ENCODE measurements around the gene AOPEP.

The AOPEP gene

GRCh38 chr9:94904806-94905205, 178.3 kb downstream of the AOPEP start:
- no peak for TF ChIP-seq CTCF (IDR thresholded peaks at IDR 0.05; ENCODE audit: insufficient read depth, low read length, poor library complexity, severe bottlenecking)
- DNase-seq (ENCODE audit: extremely low read depth, insufficient read length): no peak
- Histone ChIP-seq H3K27me3 (replicated peaks; ENCODE audit: control insufficient read depth, insufficient read depth, low read length) (no peaks in the 10 kb centered on the region), H3K36me3 (ENCODE audit: control insufficient read depth, insufficient read depth, low read length) (no peaks in the 10 kb centered on the region), H3K4me3 (replicated peaks; ENCODE audit: low read depth, low read length) (no peak overlapping the region)

- H3K27me3 ChIP-seq (replicated peaks; ENCODE audit: control insufficient read depth, insufficient read depth, low read length): no peaks in the 10 kb centered on the region
- no peak for DNase-seq (ENCODE audit: extremely low read depth, insufficient read length)
- TF ChIP-seq CTCF (IDR thresholded peaks at IDR 0.05; ENCODE audit: insufficient read depth, low read length, poor library complexity, severe bottlenecking): no peak
- H3K4me3 ChIP-seq (replicated peaks; ENCODE audit: low read depth, low read length): no peak overlapping the region
- H3K36me3 ChIP-seq (ENCODE audit: control insufficient read depth, insufficient read depth, low read length): no peaks in the 10 kb centered on the region
These were observed 179.1 kb downstream of the AOPEP start for GRCh38 chr9:94905606-94906005.

GRCh38 chr9:94906181-94906580, 179.7 kb downstream of the AOPEP start:
- Histone ChIP-seq H3K36me3 (ENCODE audit: control insufficient read depth, insufficient read depth, low read length) (no peaks in the 10 kb centered on the region), H3K27me3 (replicated peaks; ENCODE audit: control insufficient read depth, insufficient read depth, low read length) (no peaks in the 10 kb centered on the region), H3K4me3 (replicated peaks; ENCODE audit: low read depth, low read length) (no peak overlapping the region)
- TF ChIP-seq CTCF (IDR thresholded peaks at IDR 0.05; ENCODE audit: insufficient read depth, low read length, poor library complexity, severe bottlenecking): no peak
- DNase-seq (ENCODE audit: extremely low read depth, insufficient read length): no peak

GRCh38 chr9:94906713-94907112, 180.2 kb downstream of the AOPEP start:
- Histone ChIP-seq H3K36me3 (ENCODE audit: control insufficient read depth, insufficient read depth, low read length) (no peaks in the 10 kb centered on the region), H3K4me3 (replicated peaks; ENCODE audit: low read depth, low read length) (no peak overlapping the region), H3K27me3 (replicated peaks; ENCODE audit: control insufficient read depth, insufficient read depth, low read length) (no peaks in the 10 kb centered on the region)
- no peak for TF ChIP-seq CTCF (IDR thresholded peaks at IDR 0.05; ENCODE audit: insufficient read depth, low read length, poor library complexity, severe bottlenecking)
- no peak for DNase-seq (ENCODE audit: extremely low read depth, insufficient read length)

GRCh38 chr9:94907264-94907936, 180.9 kb downstream of the AOPEP start:
- no peak for DNase-seq (ENCODE audit: extremely low read depth, insufficient read length)
- Histone ChIP-seq H3K36me3 (ENCODE audit: control insufficient read depth, insufficient read depth, low read length) (no peaks in the 10 kb centered on the region), H3K4me3 (replicated peaks; ENCODE audit: low read depth, low read length) (no peak overlapping the region), H3K27me3 (replicated peaks; ENCODE audit: control insufficient read depth, insufficient read depth, low read length) (no peaks in the 10 kb centered on the region)
- TF ChIP-seq CTCF (IDR thresholded peaks at IDR 0.05; ENCODE audit: insufficient read depth, low read length, poor library complexity, severe bottlenecking): no peak

Measured in GM06990 (cell line).